Activated CD8-positive, alpha-beta memory T cell treated with anti-CD3 and anti-CD28 coated beads, Interleukin-2, amount 50 U/mL, for 24 hours (primary cell): ENCODE data around the gene NAT16.
"Not testable (repeated sequence)": the region's sequence is repeated elsewhere in the genome, so short reads cannot be mapped to it uniquely, and the experiment has no call there.

Experiments used
- DNase-seq: peaks from one replicate; pipeline ENCODE4 v3.0.0-alpha.2; 2020; ENCODE audit errors: extremely low read depth

NAT16 gene

GRCh38 chr7:101126651-101127459, 53.2 kb downstream of the NAT16 start, which contains the start of gene SERPINE1:
TSS of gene SERPINE1 (plus strand) at chr7:101127104. CDS start at chr7:101128394, 1,290 bp downstream.
- no peak for DNase-seq

- DNase-seq: no peak
These were observed 54.0 kb downstream of the NAT16 start for GRCh38 chr7:101125989-101126650.

- no peak for DNase-seq
These were observed 55.6 kb downstream of the NAT16 start for GRCh38 chr7:101124376-101125056.

GRCh38 chr7:101123703-101124068, 56.4 kb downstream of the NAT16 start:
- no peak for DNase-seq

DNA sequence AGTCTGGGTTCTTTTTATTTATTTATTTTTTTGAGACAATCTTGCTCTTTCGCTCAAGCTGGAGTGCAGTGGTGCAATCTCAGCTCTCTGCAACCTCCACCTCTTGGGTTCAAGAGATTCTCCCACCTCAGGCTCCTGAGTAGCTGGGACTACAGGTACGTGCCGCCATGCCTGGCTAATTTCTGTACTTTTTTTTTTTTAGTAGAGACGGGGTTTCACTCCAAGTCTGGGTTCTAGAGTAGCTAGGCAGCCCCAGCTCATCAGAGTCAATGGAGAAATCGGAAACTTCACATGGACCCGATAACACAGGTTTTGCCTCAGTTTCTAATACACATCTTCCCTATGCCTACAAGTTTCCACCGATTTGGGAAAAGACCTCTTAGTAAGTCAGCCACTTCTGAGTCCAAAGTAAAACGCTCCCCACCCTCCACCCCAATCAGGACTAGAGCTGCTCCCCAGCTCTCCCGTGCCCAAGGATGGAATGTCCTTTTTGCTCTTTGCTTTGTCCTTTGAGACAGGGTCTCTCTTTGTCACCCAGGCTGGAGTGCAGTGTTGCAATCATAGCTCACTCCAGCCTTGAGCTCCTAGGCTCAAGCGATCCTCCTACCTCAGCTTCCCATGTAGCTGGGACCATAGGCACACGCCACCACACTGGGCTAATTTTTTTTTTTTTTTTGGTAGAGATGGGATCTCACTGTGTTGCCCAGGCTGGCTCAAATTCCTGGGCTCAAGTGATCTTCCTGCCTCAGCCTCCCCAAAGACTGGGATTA, 57.0 kb downstream of the NAT16 start:
- no peak for DNase-seq

GRCh38 chr7:101121991-101122932, 57.8 kb downstream of the NAT16 start:
- DNase-seq: no peak

GRCh38 chr7:101121631-101121990, 58.5 kb downstream of the NAT16 start:
- not testable (repeated sequence) for DNase-seq
